Hematopoietic multipotent progenitor cell treated with erythropoietin and hydrocortisone succinate and interleukin-3 and kit ligand, for 6 days (in vitro differentiated cells): ENCODE data around the gene ARG2.
"Not testable (repeated sequence)": the region's sequence is repeated elsewhere in the genome, so short reads cannot be mapped to it uniquely, and the experiment has no call there.

Source experiments
- DNase-seq: peaks from one replicate; pipeline ENCODE4 v3.0.0-alpha.2; 2015

Gene ARG2

DNA sequence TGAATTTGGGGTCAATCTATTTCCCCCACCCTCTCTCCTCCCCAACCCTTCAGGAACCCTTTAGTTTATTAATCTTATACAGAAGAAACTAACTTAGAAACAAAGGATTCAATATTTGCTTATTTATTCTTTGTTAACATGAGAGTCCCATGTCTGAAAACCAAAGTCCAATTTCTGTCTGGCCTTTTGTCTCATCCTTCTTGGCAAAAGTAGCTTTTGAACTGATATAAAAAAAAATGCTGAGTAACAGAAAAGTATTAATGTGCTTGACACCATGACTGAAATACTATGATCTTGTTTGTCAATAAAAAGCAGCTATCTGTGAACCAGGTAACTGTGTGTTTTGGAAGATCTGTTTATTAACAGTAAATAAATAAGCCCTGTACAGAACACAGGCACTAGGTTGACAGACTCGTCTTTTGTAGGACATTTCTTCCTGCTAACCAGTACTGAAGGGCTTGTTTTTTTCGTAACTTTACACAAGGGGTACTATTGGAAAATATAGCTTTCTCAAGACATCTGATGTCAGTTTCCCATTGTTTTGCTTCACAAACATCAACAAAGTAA is 30.4 kb upstream of the ARG2 start:
- DNase-seq, result no peak

DNA sequence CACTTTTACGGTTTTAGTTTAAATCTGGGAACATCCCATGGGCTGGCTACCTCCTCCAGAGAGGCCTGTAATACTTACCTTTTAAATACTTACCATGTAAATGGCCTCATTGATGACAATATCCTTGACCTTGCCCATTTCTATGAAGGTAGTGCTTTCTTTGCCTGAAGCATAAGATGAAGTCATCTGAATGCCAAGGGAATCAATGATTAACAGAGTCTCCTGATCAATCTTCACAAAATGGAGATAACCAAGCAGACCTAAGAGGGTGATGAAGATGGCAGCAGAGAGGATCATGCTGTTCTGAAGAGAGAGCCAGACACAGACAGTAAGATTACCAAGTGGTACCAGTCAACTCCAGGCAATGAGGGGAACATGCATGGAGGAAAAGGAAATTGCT is 26.1 kb upstream of the ARG2 start:
- not testable (repeated sequence) for DNase-seq

DNA sequence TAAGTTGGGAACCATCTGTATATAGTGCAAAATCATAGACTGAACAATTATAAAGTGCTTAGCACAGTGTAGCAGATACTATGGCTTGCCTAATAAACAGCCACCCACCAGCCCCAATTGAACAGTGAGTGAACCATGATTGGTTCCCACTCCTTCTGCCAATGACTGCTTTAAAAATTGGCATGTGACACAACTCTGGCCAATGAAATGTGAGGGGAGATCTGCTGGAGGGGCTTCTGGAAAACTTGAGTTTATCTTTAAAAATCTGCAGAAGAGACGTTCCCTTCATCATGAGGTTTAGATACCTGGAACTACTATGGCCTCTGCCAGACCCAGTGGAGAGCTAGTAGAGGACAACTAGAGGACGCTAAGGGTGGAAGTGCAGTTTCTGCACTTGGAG is 24.3 kb upstream of the ARG2 start:
- DNase-seq, result no peak

DNA sequence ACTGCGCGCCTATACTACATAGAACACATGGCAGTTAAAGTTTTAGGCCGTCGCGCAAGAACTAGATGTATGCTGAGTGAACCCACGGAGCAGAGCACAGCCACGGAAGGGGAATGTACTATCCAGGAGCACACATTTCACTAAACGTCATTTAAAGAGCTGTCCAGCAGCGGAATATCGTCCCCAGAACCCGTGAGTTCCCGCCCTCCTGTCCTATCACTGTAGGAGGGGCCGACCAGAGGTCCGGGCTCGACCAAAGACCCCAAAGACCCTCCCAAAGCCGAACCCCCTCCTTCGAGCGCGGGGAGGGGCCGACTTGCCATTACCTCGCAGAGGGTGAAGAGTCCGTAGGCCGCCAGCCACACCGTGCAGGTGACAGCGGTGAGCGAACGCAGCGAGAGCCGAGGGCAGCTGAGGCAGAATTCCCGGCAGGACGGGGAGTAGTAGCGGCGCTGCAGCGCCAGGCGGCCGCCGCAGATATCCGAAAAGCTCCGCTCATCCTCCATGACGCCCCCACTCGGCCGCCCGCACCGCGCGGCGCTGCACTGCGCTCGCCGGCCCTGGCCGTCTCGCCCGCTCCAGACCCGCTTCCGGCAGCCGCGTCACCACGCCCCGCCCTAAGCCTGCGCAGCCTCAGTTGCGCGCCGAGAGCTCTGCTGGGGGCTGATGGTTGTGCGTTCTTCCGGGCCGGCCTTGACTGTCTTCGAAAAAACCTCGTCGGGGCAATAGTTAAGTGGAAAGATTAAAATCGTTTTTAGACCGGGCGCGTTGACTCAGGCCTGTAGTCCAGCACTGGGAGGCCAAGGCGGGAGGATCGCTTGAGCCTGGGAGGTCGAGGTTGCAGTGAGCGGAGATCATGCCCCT is 19.8 kb upstream of the ARG2 start, which contains the start of gene PIGH:
Gene PIGH (minus strand): TSS at position 571 of the 864 bp plus-strand sequence. CDS start 65 bp downstream, at position 506.
- peak; percentile 94 for DNase-seq

DNA sequence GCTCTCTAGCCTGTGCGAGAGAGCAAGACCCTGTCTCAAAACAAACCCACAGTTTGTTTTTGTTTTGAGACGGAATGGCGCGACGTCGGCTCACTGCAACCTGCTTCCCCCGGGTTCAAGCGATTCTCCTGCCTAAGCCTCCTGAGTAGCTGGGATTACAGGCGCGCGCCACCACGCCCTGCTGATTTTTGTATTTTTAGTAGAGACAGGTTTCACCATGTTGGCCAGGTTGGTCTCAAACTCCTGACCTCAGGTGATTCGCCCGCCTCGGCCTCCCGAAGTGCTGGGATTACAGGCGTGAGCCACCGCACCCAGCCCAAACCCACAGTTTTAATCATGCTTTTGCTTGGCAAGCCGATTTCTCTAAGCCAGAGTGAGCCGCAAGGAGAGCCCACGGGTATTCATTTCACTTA is 19.2 kb upstream of the ARG2 start:
- not testable (repeated sequence) for DNase-seq

DNA sequence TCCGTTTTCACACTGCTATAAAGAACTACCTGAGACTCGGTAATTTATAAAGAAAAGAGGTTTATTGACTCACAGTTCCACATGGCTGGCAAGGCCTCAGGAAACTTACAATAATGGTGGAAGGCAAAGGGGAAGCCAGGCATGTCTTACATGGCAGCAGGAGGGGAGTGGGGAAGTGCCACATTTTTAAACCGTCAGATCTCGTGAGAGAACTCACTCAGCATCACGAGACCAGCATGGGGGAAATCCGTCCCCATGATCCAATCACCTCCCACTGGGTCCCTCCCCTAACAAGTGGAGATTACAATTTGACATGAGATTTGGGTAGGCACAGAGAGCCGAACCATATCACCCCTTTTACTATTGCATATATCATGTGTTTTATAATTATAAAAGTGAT is 17.6 kb upstream of the ARG2 start:
- DNase-seq, result no peak

DNA sequence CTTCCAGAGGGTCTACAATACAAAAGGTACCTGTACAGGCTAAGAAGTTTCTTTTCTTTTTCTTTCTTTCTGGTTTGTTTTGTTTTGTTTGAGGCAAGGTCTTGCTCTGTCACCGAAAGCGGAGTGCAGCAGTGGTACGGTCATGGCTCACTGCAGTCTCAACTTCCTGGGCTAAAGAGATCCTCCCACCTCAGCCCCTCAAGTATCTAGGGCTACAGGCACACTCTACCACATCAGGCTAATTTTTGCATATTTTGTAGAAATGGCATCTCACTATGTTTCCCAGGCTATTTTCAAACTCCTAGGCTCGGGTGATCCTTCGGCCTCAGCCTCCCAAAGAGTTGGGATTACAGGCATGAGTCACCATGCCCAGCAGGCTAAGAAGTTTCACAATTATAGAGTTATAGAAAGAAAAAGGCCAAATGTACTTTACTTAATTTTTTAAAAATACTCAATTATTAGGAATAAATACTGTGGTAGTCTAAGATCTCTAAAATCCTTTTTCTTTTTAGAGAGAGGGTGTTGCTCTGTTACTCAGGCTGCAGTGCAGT is 16.6 kb upstream of the ARG2 start:
- DNase-seq, result no peak

DNA sequence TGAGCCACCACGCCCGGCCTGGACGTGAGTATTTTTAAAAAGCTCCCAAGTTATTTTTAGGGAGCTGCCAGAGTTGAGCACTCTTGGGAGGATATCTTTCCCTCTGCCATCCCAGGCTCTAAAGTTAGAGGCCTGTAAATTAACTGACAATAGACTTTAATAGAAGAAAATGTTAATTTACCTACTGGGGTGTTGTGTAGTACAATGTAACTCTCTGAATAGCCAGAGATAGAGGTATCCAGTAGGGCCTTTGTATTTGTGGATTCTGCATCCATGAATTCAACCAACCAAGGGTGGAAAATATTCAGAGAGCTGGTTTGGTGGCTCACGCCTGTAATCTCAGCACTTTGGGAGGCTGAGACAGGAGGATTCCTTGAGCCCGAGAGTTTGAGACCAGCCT is 12.1 kb upstream of the ARG2 start:
- no peak for DNase-seq

DNA sequence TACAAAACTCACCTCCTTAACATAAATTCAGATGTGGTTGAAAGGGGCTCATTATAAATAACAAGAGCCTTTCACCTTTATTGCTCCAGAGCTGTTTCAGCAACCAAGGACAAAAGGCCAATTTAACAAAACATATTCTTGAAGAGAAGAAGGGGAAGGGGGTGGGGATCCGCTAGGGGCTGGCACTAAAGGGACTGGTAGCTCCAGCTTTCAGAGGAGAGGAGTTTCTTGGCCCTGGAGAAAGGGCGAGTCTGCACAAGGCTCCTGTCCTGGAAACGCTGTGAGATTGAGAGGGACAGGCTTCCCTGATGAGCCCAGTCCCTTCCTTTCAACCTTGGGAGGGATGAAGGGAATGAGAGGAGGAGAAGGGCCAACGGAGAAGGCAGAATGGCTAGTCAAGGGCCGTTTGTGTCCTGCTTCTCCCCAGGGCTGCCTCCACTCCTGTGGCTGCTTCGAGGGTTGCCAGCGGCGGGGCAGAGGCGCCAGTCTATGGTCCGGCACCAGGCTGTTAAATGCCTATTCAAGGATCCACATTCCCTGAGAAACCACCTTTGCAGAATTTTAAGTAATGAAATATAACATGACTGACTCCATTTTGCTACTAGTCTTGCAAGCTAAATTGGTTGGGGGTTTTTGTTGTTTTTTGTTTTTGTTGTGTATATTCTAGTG is 9.9 kb upstream of the ARG2 start:
- DNase-seq, result no peak

DNA sequence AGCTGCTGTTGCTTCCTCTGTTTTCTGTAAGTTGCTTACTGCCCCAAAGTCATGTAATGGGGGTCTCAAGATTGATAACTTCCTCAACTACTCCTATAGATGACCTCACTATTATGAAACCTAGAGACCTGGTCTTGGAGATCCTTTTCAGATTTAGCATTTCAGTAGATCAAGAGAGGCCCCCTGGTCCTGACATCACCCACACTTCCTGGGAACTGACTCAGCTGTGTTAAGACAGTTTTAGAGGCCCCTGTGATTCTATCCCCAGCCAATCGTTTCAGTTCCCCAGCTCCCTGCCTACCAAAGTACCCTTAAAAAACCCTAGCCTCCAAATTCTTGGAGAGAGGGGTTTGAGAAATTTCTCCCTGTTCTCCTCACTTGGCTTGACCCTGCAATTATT is 9.2 kb upstream of the ARG2 start:
- no peak for DNase-seq

DNA sequence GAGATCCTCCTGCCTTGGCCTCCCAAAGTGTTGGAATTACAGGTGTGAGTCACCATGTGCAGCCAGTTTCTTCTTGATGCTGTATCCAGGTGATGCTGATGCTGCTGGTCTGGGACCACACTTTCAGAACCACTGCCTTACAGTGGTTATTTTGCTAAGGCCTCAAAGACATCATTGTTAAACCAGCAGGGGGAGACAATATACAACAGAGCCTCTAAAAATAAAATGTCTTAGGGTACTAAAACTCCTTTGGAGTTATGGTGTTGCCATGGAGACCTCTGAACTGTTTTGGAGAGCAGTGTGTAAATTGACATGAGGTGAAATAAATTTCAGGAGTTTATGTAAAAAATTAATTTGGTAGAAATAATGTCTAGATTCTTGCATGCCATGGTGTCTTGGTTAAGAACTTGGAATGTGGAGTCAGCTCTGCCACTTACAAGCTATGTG is 1.1 kb upstream of the ARG2 start:
- DNase-seq, result peak; percentile 94

DNA sequence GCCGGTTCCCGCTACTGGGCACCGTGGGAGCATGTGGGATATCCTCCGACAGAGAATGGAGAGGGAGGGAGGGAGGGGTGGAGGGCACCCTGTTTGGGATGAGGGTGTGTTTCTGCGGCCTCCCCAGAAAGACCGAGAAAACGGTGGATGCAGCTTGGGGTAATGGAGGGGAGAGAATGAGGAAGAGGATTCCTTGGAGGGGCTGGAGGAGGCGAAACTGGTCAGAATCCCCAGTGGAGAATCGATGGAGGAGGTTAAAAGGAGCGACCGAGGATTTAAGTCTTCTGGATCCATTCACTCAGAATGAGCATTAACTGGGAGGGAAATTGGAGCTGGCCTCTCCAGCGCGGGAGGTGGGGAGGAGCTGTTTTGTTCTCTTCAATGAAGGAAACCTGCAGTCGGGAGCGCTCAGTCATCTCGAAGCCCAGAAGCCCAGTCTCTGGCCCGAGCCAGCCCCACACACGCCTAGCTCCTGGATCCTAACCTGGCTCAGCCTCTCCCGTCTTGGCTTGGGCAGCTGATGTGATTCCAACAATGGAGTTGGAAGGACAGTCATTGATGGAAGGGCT is 581 bp downstream of the ARG2 start:
- peak; percentile 18 for DNase-seq

DNA sequence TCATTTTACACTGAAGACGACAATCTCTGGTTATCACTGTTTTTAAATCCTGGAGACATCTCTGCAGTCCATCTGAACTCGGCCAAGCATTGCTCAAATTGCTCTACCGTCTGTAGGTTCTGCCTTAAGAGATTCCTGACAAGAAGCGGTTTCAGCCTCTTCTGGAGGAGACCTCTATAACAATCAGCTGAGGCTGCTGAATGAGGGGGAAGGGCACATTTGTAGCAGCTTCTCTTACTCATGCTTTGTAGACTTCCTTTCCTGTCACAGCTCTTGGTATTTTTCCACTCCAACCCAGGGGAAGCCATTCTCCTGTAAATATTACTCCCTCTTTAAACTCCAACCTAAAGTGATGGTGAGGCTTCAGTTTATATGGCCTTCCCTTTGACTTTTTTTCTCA is 3.0 kb downstream of the ARG2 start:
- peak; percentile 41 for DNase-seq

DNA sequence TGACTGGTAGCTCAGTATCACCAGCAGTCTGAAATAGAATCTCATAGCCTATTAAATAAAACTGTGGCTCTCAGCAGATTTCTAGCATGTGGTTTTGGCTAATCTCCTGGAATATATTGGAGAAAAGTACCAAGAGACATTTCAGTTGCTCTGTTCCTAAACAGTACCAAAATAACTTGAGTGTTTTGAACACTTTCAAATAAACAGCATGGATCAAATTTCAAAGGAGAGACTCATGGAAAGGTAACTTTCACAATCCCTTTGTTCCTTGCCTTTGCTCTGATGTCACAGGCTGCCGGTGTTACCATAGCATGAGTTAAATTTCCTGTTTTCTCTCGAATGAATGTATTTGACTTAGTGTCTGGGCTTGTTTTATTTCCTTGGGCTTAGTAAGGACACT is 3.4 kb downstream of the ARG2 start:
- no peak for DNase-seq

DNA sequence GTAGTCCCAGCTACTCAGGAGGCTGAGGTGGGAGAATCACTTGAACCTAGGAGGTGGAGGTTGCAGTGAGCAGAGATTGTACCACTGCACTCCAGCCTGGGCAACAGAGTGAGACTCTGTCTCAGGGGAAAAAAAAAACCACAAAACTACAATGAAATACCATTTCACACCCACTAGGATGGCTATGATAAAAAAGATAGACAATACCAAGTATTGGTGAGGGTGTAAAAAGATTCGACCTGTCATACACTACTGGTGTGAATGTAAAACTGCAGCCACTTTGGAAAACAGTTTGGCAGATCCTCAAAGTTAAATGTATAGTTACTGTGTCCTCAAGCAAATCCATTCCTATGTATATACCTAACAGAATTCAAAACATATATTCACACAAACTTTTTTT is 6.4 kb downstream of the ARG2 start:
- DNase-seq, result not testable (repeated sequence)

DNA sequence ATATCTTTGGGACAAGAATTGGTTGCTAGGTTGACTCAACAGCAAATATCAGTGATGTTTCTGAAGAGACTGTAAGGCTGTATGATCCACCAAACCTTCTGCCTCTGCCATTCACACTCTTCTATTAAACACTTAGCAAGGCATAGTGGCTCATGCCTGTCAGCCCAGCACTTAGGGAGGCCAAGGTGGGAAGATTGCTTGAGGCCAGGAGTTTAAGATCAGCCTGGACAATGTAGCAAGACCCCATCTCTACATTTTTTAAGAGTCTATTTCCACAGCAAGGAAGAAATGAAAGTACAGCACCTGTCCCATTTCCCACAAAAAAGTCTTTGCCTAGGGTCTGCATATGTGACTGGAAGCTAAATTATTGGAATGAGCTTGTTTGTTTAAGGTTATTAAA is 7.8 kb downstream of the ARG2 start:
- no peak for DNase-seq

DNA sequence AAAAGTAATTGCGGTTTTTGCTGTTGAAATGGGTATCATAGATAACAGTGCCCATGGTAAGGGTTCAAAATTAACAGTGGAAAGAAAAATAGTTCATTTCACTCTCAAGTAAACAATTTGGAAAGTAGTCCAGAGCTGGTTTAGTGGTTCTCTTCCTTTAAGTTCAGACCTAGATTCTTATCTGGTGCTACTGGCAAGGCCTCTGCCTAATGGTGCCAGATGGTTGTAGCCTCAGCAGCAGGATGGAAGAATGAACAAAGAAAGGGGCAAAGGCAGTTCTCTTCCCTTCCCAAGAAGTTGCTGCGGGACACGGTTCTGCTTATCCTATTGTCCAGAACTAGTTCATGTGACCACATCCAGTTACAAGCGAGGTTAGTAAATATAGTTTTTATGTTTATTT is 10.5 kb downstream of the ARG2 start:
- DNase-seq, result no peak

DNA sequence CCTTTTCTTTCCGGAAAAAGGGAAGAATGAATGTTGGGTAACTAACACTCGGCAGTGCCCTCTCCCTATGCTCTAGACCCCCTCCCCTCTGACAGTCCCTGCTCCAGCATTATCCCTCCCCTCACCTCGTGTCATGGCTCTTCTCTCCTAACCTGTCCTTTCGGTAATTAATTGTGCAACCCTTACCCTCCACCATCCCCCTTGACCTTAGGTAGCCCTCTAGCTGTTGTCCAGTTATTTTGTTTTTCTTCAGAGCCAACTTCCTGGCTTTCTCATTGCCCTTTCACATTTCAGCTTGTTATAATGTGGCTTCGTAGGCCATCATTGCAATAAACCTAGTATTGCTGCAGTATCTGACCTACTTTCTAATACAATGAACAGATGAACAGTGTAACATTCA is 11.2 kb downstream of the ARG2 start:
- no peak for DNase-seq

DNA sequence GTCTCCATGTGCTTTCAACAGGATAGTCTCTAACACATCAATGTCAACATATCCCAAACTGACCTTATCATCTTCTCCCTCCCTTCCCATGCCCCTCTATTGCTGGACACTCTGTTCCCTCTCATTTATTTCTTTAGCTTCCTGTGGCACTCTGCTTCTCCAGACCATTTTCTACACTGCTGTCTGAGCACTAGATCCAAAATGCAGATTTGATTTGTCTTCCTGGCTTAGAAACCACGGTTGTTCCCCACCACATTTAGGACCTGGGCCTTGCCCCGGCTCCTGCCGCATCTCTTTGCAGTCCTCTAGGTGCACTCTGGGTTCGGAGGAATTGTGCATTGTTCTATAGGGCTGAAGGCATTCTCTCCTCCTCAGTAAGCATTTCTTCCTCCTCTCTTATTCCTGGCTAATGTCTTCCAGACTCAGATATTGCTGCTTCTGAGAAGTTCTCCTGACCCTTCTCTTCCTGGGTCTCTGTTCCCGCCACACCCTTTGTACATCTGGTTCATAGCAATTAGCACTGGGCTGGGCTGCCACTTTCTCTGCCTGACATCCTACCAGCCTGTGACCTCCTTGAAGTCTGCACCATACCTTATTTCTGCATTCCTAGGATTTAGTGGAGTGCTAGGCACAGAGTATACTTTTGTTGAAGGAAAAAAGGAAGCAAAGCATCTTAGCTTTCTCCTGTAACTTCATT is 13.9 kb downstream of the ARG2 start:
- no peak for DNase-seq

DNA sequence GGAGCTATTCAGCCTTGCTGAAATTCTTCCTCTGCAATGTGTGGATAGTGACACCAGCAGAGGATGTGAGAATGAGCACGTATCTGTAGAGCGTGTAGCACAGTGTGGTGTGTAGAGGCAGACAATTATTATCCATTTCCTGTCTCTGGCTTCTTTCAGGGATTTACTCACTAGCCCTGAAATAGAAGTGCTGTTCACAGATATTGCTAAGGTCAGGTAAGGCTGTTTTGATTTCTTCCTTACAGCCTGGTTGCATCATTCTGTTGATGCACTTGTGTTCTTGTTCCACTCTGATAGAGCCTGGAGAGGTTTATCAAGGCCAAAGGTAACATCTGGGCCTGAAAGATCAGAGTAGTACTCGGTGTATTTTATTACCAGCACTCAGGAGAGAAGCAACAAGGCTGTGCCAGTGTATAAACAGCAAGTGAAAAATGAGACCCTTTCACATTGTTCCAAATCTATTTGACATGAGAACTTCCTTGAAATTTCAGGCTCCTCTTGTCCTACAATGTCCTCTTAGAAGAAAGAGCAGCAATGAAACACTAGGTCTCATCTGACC is 16.7 kb downstream of the ARG2 start:
- DNase-seq, result peak; percentile 41

DNA sequence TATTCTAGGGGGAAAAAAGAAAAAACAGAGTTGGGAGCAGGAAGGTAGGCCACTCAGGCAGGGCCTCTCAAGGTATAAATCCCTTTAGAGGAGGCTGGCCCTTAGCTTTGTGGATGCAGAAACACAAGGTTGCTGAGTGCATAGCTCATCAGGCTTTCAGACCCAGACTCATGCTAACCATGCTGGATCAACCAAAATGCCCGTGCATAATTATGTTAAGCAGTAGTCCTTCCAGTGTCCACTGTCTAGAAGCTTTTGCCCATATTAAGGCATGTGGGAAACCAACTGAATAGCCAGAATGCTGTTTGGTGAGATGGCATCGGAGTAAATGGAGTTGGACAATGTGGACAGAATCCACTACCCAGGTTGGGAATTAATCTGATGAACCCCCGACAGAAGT is 18.9 kb downstream of the ARG2 start:
- DNase-seq, result no peak

DNA sequence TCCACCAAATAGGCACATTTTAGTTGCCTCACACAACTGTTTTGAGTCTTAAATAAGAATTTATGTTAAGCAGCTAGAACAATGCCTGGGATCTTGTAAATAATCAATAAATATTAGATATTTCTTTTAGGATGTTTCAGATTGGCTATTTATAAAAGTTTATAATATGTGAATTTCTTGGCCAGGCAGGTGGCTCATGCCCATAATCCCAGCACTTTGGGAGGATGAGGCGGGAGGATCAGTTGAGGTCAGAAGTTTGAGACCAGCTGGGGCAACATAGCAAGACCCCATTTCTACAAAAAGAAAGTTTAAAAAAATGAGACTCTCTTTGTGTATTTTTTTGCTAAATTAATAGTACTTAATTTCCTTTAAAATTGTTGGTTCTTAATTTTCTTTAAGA is 21.8 kb downstream of the ARG2 start:
- no peak for DNase-seq
